HepG2 (cell line): Measurements from ENCODE around the gene KLHDC8B.

Experiments
- ARID2 ChIP-seq: sonication (generic); formaldehyde crosslinking; IDR thresholded peaks from 2 replicates; pipeline ENCODE4 v1.8.1; 2022; ENCODE audit warnings: mild to moderate bottlenecking, missing genetic modification reagents, borderline replicate concordance
- ATF2 ChIP-seq: sonication (generic); formaldehyde crosslinking; IDR thresholded peaks from 2 replicates; pipeline ENCODE4 v1.4.0; 2020; ENCODE audit warnings: missing genetic modification reagents
- CBX2 ChIP-seq, 2 experiments: fragments of 200-600 bp in 1 of 2; sonication (generic); formaldehyde crosslinking in 1 of 2; IDR thresholded peaks; 2 replicates each; pipeline versions ENCODE4 v1.7.0 to v1.8.1; 2018 to 2022; ENCODE audit warnings: low read depth in 2 of 2, low read length in 1 of 2, mild to moderate bottlenecking in 1 of 2, missing genetic modification reagents in 1 of 2
- CENPX ChIP-seq: sonication (generic); formaldehyde crosslinking; IDR thresholded peaks from 2 replicates; pipeline ENCODE4 v1.9.0; 2021; ENCODE audit warnings: mild to moderate bottlenecking, missing genetic modification reagents, moderate library complexity
- CHD4 ChIP-seq: fragments of 200-600 bp; sonication (generic); IDR thresholded peaks from 2 replicates; pipeline ENCODE4 v1.7.0; 2017; ENCODE audit warnings: mild to moderate bottlenecking, low read length, borderline replicate concordance
- CTCF ChIP-seq: sonication (generic); formaldehyde crosslinking; IDR thresholded peaks from 2 replicates; pipeline ENCODE4 v1.5.0; 2020; ENCODE audit warnings: mild to moderate bottlenecking, missing genetic modification reagents, moderate library complexity
- GTF2F1 ChIP-seq: fragments of 150-350 bp; IDR thresholded peaks from 2 replicates; pipeline ENCODE4 v1.6.1; 2014; ENCODE audit warnings: low read length
- KDM1A ChIP-seq: IDR thresholded peaks from 2 replicates; pipeline ENCODE4 v1.6.1; 2016; ENCODE audit warnings: missing compliant biosample characterization
- MAZ ChIP-seq, 2 experiments: sonication (generic) in 1 of 2; formaldehyde crosslinking in 1 of 2; IDR thresholded peaks; 2 replicates each; pipeline versions ENCODE4 v1.5.0 to v1.6.1; 2012 to 2020; ENCODE audit warnings: low read depth in 2 of 2, mild to moderate bottlenecking in 2 of 2, borderline replicate concordance in 1 of 2, improper control_type of control experiment in 1 of 2, low read length in 1 of 2, missing genetic modification reagents in 1 of 2, moderate library complexity in 1 of 2
- SIN3A ChIP-seq: IDR thresholded peaks from 2 replicates; pipeline ENCODE4 v1.6.1; 2011; ENCODE audit warnings: low read depth, mild to moderate bottlenecking, control low read depth, low read length, borderline replicate concordance
- ZBTB34 ChIP-seq: sonication (generic); formaldehyde crosslinking; IDR thresholded peaks from 2 replicates; pipeline ENCODE4 v1.8.0; 2022; ENCODE audit warnings: mild to moderate bottlenecking, missing genetic modification reagents
- ZNF572 ChIP-seq: sonication (generic); formaldehyde crosslinking; IDR thresholded peaks from 2 replicates; pipeline ENCODE4 v1.5.1; 2020; ENCODE audit warnings: mild to moderate bottlenecking, missing genetic modification reagents

- TF ChIP-seq CBX2 (IDR thresholded peaks at IDR 0.05; ENCODE audit: low read depth, low read length): no peak
- TF ChIP-seq CBX2 (CRISPR knock-in tag; IDR thresholded peaks at IDR 0.05; ENCODE audit: low read depth): no peak
- no peak for TF ChIP-seq MAZ (IDR thresholded peaks at IDR 0.05; ENCODE audit: borderline replicate concordance, low read depth, low read length)
- no peak for TF ChIP-seq MAZ (CRISPR knock-in tag; IDR thresholded peaks at IDR 0.05; ENCODE audit: low read depth)
- TF ChIP-seq ARID2 (CRISPR knock-in tag): no peak
- no peak for TF ChIP-seq CHD4
- no peak for TF ChIP-seq ZNF572 (CRISPR knock-in tag)
- TF ChIP-seq CENPX: no peak
- no peak for TF ChIP-seq ATF2 (CRISPR knock-in tag)
- TF ChIP-seq ZBTB34 (CRISPR knock-in tag): no peak
- TF ChIP-seq CTCF: no peak
- TF ChIP-seq KDM1A (CRISPR knock-in tag): no peak
- no peak for TF ChIP-seq SIN3A
- TF ChIP-seq GTF2F1: no peak
Observed at GRCh38 chr3:49213541-49213943, 42.1 kb downstream of the KLHDC8B start.
